GM12892 (cell line): Measurements from ENCODE around the gene RPS25.
"Not testable (repeated sequence)": the region's sequence is repeated elsewhere in the genome, so short reads cannot be mapped to it uniquely, and the experiment has no call there.

ENCODE experiments used
- POLR2A ChIP-seq: IDR thresholded peaks from 2 replicates; pipeline ENCODE4 v1.6.1; 2011; ENCODE audit warnings: low read depth, low read length, control low read depth
- POLR2AphosphoS5 ChIP-seq: IDR thresholded peaks from 2 replicates; pipeline ENCODE4 v1.6.1; 2011; ENCODE audit warnings: low read depth, low read length, control low read depth

- not testable (repeated sequence) for TF ChIP-seq POLR2AphosphoS5, POLR2A
Observed at GRCh38 chr11:119059128-119059527, 41.0 kb upstream of the RPS25 start.
